GM21529 (cell line): ENCODE measurements around the gene ARID1B.

Source experiments
- ATAC-seq: cut with Tn5 transposase; IDR thresholded peaks from one replicate; pipeline ENCODE4 v1.9.1; 2021; ENCODE audit not compliant: unreplicated experiment

ARID1B gene

DNA sequence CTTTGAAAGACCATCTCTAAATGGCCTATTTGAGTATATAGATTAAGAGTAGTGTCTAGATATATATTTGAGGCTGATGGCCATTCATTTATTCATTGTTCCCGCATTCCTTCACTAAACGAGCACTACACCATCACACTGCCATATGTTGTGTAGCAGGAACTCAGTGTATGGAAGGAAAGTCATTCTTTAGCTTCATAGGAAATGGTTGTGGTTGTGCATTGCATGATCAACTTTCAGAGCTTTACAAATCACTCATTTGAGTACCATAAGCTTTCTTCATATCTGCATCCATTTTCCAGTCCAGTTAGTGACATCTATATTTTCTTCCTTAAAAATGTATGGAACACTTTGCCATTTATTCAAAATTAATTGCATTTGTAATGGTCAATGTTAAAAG, 97.9 kb downstream of the ARID1B start:
- ATAC-seq, result no peak

DNA sequence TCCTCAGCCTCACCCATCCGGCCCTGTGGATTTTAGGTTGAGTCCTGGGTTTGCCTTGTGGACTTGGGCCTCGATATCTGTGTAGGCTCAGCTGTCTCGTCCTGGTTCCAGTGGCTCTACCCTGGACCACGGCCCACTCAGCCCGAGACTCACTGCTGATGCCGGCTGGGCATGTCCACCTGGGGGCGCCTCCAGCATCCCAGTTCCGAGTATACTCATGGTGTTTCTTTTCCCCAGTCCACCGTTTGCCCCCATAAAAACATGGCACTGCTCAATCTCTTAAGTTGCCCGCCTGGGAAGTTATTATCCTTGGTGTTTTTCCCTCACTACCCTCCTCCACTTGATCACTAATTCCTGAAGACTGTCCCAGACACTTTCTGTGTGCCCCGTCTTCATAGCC, 99.1 kb downstream of the ARID1B start:
- ATAC-seq, result no peak

DNA sequence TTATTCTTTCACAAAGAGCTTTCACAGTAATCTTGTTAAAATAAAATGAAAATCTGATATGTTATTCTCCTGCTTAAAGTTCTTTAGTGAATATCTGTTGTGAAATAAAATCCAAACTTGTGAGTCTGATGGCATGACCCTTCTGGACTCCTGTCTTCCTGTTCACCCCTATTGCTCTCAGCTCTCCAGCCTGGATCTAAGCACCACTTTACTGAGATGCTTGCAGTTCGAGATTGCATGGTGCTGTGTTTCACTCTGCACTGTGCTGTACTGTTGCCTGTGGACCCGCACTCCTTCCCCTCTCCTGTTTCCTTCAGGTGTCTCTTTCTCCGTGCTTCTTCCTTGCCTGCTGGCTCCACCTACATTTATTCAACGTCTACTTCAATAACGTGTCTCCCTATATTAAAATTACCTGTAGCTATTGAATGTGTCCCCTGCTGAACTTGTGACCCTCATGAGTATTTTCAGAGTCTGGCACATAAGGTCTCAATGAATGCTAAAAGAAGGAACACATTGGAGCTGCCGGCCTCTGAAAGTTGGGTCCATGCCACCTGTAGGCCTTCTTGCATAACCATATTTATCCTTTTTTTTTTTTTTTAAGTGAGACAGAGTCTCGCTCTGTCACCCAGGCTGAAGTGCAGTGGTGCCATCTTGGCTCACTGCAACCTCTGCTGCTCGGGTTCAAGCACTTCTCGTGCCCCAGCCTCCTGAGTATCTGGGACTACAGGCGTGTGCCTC, 100.1 kb downstream of the ARID1B start:
- no peak for ATAC-seq

DNA sequence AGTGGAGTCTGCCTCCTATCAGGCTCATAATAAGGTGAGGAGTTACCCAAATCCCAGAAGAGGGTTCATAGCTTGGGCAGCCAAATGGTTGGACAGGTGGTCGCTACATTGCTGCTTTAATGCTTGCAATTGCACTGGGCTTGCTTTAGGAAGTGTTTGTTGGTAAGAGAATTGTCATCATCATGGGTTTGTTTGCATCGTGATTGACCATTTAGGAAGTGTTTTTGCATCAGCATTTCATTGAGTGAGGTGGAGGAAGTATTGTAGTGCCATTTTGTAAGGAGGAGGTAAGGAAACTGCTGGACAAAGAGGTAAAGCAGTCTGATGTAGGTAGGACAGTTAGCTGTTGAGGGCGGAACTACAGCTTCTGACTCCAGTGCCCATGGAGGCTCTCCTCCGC, 101.5 kb downstream of the ARID1B start:
- no peak for ATAC-seq

DNA sequence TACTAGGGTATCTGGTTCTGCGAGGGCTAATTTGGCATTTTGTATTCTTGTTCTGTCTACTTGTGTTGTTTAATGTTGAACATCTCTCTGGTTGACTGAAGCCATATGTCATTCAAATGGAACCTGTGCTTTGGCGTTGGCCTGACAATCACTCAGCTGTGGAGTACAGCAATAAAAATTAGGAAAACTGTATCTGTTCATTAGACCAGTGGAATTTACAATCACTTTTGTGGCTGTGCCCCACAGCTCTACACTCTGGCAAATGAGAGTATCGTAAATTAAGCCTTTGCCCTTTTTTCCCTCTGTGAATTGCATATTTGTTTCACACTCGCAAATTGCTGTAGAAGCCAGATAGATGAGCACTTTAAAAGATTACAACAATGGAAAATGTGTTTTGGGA, 102.0 kb downstream of the ARID1B start:
- ATAC-seq, result no peak

DNA sequence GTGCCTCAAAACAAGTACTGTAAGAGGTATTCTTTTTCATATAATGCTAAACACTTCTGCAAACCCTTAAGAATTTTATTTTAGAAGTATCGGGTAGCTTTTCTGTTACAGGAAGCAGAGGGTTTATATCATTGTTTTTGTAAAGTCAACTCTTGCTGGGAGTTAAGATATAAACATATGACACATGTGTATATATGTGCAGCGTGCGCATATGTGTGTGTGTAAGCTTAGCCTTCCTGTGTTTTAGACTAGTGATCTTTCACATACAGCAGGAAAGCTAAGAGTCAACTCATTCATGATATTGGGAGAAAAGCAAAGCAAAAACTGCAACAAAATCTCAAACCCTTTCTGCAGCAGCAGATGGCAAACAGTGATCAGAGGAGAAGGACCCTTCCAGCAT, 102.4 kb downstream of the ARID1B start:
- ATAC-seq, result no peak

DNA sequence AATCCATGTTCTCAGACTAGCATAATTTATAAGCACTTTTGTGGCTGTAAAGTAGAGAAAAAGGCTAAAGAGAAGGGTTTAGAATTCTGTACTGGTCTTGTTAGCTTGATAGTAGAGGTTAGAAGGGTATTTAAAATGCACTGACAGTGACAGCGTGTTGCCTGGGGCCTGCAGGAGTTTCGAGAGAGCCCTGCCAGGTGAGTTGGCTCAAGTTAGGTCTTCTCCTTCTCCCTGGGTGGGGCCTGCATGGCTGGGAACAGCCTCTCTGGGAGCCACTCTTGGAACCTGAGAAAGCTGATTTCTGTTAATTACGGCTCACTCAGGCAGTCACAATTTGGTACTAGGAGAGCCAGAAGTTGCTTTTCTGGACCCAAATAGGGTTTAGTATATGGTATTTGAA, 103.7 kb downstream of the ARID1B start:
- no peak for ATAC-seq

DNA sequence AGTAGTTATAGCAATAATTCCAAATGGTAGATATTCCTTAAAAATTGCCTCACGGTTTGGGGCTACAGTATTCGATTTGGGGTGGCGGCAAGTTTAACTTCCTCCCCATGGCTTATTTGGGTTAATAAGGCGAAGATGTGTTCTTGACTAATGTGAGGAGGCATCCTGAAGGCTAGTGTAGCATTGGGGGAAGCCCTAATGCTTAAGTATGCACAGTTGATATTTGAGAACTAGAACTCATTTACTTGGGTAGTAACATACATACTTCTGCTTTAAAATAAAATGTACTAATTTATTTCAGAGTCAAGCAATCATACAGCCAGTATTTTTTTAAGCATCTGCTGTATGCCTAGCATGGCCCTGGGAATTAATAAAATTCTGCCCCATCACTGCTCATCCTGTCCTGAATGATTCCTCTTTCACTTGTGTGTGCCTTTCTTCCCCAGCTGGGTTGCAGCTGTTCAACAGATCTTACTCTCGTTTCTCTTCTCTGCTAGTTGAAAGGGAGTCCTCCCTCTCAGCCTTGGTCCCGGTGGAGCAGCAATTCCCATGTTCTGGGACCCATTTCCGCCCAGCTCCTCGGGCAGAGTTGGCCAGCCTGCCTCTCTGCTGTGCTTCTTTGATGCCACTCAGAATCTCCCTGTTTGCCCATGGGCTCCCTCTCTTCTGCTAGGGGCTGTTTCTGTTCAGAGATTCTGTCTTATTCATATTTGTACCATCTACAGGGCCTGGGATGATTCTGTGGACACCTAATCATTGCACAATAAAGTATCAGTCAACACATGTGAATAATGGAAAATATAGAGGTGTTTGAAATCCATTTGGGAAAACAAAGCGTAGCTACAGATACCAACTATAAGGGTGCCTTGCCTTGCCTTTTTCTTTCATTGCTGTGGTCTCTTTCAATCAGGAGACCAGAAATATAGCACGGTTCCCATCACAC, 104.8 kb downstream of the ARID1B start:
- ATAC-seq, result no peak

DNA sequence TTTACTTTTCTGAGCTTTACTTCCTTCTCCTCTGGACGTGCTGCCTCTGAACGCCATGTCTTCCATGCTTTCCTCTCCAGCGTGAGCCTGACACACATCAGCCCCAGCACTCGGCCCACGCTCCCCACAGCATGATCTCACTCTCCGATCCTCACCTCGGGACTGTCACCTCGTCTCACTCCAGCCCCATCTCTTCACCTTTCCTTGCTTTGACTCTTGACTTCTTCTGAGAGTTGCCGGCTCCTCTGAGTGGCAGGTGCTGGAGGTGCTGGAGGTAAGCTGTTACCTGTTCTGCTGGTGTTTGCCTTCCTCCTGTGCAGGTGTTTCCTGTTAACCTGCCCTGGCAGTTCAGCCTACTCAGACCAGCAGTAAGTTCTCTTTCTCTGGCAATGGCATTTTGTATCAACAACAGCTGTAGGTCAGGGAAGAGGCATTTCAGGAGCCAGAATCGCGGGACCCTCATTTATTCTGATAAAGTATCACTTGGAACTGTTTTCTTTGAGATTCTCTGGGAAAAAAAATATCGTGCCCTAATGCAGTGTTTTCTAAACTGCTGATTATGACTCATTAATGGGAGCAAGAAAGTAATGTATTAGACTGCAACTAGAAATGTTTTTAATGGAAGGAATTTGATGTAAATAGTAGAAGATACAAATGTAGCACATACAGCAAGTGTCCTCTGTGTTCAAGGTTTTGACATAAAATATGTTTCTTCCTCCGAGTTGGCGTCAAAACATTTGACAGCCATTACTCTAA, 106.5 kb downstream of the ARID1B start:
- ATAC-seq, result peak; percentile 30

DNA sequence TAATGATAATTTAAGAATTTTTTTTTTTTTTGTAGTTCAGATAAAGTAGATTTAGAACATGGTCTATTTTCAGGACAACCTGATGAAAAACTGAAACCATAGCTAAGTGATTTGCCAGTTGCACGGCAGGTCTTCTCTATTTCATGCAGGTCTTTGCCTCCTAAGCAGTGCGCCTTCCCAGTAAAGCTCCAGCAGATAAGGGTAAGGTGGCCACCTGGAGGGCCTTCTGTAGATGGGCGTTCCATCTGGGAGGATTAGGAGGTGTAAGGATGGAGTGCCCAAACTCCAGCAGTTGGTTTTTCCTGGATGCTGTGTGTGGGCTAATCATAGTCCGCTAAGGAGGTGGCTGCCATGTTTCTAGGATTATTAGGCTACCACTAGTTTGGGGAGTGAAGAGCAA, 107.1 kb downstream of the ARID1B start:
- ATAC-seq, result no peak

DNA sequence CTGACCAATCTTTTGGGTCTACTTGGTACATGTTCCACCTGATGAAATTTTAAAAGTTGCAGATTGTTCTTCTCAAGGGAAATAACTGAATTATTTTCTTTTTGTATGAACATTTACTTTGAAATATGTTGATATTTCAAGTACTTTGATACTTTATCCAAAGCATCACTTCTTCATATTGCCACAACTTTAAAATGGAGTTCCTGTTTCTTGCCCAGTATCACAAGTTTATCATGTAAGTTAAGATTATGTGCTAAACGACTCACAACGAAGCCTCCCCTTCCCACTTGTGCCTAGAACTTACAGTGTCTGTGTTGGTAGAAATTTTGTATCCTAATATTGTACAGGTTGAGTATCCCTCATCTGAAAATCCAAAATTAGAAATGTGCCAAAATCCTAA, 108.4 kb downstream of the ARID1B start:
- no peak for ATAC-seq

DNA sequence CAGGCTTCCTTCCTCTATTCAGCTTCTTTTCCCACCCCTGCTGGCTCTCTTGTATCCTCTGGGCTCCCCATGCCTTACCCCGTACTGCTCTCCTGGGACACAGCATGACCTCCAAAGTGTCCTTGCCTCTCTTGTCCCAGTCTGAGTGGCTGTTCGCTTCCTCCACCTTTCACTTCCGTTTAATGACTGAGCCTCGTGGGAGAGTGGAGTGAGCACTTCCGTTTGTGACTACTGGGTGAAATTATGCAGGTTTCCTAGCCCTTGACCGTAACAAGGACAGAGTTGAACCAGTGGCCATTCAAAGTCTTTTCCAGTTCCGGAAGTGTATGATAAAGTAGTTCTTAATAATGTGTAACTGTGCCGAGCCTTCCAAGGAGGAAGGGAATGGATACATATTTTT, 109.2 kb downstream of the ARID1B start:
- peak; percentile 86 for ATAC-seq

DNA sequence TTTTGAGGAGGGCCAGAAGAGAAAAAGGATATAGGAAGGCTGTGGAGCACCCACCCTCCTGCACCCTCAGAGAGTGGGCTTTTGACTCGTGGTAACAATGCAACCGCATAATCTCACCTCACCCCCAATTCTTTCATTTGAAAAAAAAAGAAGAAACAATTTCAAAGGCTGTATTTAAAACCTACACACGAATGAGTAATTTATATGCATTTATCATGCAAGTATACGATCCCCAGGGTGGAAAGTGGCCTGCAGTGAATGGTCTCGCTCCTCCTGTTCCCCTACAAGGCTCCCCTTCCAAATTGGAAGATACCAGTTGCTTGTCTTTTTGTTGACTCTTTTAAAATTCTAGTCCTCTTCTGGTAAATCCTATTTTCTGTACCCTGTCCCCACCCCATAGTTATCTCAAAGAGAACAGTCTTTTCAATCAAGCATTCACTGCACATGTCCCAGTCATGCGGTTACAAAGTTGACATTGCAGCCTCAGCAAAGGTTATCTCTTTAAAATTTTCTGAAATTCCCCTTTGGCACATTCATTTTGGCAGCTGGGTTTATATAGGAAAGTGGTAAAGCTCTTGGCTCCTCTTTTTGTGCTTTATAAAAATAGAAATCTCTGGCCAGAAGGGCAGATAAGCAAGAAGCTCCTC, 110.6 kb downstream of the ARID1B start:
- ATAC-seq, result no peak

DNA sequence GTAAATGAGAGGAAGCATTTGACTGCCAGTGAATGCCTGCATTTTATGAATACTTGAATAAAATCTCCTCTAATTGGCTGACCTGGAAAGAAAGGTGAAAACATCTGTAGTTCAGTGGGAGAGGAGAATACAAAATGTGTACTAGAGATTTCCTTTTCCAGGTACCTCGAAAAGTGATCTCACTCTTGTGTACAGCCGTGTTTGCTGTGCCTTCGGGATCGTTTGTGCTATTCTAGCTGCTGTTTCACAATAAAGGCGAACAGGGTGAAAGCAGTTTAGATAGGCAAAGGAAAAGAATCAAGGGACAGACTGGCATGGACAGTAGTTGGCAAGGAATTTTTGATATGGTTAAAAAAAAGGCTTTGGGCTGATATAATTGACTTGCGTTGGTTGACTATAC, 112.3 kb downstream of the ARID1B start:
- no peak for ATAC-seq

DNA sequence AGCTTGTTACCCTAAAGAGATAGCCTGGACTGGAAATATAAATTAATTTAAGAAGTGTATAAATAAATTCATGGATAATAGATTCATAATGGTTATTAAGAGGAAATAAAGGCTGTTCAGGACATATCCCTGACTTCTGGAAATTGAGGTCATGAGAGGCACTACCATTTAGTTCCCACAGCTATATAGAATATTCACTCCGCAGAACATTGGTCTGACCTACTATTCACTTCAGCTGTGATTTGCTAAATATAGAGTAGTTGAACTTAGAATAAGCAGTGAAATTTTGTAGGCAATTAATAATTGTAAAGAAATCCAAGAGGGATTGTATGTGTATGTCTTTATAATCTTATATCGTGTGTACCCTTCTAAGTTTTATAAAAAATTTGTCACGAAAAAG, 112.8 kb downstream of the ARID1B start:
- no peak for ATAC-seq

DNA sequence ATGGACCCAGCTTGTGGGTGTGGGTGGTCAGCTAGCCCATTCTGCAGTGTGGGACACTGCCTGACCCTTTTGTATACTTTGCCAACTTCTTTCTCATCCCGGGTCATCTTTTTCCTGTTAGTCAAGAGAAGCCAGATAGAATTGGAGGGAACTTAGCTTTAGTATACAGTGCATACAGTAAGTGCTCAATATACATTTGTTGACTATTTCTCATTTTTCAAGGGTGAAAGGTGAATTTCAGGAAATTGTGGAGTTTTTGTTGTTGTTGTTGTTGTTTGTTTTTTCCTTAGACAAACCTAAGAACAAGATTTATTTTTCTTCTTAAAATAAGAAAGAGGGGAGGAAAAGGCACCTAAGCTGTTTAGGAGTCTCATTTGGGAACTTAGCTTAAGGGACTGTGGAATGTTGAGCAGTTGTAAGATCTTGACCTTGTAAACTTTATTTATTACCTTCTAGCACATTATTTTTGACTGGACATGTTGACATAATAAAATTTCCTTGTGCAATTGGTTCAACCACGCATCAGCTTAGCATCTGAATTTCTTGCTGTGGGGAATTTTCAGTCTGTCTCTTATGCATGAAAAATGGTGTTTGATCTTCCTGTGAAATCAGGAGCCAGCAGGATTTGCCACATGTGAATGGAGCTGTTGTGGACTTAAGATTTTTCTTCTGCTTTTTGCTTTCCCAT, 113.6 kb downstream of the ARID1B start:
- ATAC-seq, result no peak

DNA sequence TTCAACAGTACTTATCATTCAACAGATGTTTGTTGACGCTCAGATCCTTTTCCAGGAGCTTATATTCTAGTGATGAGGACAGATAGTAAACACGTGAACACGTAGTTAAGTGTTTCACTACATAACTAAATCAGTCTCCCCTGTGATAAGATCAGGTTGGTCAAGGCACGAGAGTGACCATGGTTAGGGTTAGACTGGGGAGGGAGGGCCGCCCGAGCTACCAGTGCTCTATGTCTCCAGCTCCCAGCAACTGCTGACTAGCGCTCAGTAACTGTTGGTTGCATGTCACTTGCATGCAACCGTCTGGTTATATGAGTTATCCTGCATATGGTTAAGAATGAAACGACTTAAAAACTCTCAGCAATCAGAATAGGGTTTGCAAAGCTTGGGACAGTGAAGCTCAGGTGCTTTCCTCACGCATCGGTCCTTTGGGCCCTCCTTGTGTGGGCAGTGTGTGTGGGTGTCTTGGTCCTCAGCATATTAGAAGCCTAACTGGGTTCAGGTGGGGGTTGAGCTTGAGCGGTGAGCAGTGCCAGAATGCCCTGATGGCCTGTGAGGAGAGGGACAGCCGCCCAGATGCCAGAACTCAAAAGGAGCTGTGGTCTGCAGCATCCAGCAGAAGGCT, 120.8 kb downstream of the ARID1B start:
- ATAC-seq, result no peak

DNA sequence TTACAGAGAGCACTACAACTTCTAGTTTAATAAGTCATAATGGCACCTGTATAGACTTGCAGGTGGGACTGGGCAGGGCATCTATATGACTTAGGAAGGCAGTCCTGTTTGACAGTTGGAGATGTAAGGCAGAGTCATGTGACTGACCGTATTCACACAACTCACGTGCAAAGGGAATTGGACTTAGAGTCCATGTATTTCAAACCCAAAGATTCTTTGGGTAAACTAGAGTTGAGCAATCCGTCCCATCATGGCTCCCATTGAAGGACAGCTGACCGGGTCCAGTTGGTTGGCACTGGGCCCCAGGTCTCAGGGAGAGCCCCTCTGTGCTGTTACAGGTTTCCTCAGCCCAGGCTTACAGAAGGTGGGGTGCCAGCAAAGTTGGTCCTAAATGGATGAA, 121.9 kb downstream of the ARID1B start:
- ATAC-seq, result no peak

DNA sequence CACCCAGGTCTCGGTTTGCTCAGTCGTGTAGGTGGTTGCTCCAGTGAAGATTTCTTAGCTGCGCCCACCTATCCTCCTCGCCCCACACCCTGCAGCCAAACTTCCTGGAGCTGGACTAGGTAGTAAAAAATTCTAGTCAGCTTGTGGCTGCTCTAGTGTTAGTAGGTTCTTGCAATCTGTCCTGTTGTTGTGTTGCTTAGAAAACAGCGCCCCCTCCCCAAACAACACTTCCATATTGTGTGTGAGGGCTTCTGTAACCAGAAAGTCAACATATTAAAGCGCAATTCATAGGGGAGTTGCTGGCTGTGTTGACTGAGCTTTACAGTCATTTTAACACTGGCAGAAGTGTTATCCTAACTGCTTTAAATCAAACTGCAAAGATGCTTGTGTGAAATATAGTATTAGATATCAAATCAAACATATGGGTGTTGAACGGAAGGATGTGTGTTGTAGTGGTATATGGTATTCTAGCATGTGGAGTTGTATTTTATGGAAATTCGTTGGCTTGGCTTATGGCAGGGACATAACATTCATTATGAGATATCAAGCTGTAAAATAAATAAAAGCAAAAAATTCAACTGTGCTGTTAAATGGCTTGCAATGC, 122.5 kb downstream of the ARID1B start:
- ATAC-seq, result no peak

DNA sequence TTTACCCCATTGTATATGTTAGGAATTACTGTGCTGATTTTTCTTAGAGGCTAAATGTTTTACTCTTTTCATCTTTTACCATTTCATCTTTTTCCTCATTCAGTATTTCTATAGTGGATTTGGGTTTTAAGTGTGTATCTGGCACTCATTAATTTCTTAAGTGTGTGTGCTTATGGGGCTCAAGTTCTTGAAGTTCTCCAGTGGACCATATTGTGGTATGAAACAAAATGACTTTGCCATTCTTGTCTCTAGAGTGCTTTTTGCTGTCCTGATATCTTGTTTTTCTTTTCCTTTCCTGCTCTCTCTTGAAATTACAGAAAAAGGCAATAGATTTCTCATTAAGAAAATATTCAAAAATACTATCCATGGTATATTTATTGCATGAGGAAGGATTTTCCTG, 123.1 kb downstream of the ARID1B start:
- no peak for ATAC-seq
